NCI-H2196 treated with DMSO at 0.1 percent for 48 hours (cell line): ENCODE results near the gene RHO.
A peak's percentile ranks its signal among the peaks of the same experiment; 100 is the strongest.

Source experiments
- DNase-seq: peaks from one replicate; lab custom pipeline; 2025; ENCODE audit not compliant: unreplicated experiment; lab: John Stamatoyannopoulos, UW

Gene RHO

DNA sequence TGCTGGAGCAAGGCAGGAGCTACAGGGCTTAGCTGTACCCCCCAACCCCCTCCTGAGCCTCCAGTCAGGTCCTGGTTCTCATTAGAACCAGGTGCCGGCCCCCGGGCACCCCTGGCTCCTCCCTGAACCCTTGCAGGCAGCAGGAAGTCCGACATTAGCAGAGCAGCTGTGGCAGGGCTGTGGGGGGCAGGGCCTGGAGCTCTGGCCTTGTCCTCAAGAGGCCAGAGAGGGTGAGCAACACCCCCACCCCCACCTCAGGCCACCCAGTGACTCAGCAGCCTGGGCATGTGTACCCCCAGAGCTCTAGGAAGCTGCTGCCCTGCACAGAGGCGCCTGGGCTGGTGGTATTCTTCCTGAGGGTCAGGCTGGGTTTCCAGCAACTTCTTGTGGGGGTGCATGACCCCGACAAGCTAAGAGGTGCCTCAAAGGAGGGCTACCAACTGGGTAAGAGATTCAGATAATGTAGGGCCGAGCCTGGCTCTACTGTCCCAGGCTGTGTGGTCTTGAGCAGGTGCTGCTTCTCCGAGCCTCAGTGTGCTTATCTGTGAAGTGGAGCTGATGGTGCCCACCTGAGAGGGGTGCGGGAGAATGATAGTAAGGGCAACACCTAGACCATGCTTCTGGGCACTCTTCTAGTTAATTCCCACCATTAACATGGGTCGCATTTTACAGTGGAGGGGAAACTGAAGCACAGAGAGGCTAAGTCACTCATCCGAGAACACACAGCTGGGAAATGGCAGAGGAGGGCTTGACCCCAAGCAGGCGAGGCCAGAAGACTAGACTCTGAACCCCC, 30.5 kb downstream of the RHO start:
- DNase-seq = peak; percentile 33

DNA sequence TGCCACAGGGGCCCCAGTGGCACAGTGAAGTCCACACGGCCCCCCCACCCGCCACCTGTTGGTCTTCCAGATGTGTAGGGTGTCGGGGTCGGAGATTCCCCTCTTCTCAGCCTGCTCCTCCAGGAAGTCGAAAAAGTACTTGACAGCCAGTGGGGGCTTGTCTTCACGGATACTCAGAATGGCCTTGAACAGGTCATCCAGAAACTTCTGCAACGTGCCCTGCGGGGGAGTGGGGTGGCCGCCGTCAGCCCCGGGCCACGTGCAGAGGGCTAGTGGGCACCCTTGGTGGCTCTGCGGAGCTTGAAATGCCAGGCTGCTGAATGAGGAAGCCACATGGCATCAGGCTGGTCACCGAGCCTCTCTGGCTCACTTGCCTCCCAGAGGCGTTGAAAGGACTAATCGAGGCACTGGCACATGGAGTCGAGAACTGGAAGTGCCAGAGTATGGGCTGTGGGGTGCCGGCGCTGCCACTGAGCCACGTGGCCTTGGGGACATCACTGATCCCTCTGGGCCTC, 31.2 kb downstream of the RHO start:
- no peak for DNase-seq

DNA sequence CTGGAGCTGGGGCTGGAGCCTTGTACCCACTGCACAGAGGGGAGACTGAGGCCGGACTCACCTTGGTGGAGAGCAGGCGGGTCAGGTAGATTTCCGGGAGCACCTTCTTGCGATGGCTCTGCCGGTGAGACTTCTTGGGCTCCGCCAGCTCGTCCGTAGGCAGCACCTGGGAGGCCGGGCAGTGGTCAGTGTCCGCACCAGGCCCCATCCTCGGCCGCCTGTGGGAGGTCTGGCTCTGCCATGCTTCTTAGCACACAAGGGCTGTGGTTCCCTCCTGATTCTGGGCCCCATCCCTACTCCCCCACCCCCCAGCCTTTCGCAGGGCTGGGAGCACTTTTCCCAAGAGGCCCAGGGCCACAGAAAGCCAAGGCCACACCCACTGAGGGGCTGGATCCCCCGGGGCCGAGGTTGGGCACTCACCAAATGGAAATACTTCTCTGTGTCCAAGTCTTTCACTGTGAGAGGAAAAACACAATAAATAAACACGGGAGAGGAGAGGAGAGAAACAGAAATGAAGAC, 31.9 kb downstream of the RHO start:
- DNase-seq = no peak

DNA sequence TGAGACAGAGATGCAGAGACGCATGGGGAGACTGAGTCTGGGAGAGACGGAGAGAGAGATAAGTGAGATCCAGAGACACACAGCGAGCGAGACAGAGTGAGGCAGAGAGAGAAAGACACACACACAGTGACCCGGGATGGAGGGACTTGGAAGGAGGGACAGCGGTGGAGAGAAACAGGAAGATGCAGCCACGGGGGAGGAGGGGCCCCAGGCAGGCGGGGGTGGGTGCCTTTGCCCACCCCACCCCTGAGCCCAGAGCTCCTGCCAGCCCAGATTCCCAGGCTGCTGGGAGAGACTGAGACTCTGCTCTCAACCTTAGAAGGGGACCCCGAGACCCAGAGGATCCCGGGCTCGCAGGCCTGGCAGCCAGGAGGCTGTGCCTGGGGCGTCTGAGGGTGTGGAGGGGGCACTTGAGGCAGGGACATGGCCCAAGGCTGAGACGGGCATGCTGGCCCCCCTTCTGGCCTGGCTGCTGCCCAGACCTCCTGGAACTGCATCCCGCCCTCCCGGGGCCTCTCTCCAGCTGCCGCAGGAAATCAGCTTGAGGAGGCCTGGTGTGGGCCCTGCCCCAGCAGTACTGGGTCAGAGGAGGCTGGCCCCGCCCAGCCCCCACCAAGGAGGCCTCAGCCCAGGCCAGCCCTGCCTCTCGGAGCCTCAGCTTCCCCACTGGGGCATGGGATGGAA, 32.6 kb downstream of the RHO start:
- DNase-seq = peak; percentile 44

DNA sequence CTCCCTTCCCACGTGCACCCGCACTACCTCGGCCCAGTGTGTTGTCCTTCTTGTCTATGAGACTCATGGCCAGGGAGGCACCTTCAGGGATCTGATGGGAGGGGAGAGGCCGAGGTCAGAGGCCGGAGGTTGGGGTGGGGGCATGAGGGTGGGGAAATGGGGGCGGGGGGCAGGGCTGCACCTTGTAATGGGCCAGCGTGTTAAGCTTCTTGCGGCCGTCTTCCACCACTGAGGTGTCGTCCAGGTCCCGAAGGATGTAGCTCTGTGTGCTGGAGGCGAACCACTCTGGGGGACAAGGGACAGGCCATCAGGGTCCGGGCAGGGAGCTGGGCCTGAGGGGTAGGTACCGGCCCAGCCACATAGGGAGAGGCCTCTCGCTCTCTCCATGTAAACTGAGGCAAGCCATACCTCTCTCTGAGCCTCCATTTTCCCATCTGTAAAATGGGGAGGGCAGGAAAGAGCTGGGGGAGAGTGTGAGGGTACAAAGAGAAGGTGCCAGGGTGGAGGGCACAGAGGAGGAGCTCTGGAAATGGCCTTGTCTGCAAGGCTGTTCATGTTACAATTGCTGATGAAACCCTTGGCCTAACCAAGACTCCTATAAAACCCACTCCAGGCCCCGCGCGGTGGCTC, 33.3 kb downstream of the RHO start:
- no peak for DNase-seq

DNA sequence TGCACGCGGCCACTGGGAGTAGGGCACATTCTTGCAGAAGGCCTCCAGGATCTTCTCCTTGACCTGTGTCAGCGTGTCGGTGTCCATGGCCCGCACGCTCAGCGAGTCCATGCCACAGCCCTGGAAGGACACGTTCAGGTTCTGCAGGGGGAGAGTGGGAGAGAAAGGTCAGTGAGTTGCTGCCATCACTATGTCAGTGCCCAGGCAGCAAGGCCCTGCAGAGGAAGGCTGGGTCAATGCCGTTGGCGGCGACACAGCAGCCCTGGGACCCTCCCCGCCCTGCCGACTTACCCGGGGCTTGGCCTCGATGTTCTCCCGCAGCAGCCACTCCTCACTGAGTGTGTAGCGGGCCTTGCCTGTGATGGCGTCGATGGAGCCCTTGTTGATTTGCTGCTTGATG, 34.4 kb downstream of the RHO start:
- no peak for DNase-seq

DNA sequence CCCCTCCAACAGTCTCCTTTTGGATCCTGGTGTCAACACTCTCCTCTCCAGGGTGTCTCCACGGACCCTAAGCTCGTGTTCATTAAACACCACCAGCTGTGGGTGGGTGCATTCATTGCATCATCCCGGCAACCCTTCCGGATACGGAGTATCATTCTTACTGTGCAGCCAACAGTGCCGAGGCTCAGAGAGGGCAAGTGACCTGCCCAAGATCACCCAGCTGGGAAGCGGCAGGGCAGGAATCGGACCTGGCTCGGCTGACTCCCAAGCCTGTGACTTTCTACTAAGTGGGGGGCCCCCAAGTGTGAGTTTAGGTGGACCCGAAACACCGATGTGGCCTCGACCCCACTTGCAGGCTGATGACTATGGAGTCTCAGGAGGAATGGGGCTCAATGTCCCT, 34.9 kb downstream of the RHO start:
- no peak for DNase-seq

DNA sequence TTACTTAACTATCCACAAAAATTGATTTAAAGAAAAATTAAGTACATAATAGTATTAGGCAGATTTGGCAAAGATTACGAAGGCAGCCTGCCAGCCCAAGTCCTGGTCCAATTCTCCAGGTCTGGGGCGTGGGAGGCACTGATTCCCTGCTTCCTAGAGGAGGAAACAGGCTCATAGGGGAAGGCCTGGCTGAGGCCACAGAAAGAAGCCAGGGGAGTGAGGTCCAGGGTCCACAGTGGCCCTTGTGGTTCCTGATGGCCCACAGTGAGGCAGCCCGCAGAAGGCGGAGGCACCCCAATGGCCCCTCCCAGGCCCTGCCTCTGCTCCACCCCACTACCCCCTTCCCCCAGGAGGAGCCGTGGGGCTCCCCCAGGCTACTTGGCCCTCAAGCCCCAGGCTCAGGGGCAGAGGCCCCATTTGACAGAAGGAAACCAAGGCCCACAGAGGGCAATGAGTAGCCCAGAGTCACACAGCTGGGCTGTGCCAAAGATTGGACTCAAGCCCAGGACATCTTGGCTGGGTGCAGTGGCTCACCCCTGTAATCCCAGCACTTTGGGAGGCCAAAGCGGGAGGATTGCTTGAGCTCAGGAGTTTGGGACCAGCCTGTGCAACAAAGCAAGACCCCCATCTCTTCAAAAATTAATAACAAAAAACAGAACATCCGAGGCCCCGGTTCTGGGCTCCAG, 35.6 kb downstream of the RHO start:
- DNase-seq = no peak

DNA sequence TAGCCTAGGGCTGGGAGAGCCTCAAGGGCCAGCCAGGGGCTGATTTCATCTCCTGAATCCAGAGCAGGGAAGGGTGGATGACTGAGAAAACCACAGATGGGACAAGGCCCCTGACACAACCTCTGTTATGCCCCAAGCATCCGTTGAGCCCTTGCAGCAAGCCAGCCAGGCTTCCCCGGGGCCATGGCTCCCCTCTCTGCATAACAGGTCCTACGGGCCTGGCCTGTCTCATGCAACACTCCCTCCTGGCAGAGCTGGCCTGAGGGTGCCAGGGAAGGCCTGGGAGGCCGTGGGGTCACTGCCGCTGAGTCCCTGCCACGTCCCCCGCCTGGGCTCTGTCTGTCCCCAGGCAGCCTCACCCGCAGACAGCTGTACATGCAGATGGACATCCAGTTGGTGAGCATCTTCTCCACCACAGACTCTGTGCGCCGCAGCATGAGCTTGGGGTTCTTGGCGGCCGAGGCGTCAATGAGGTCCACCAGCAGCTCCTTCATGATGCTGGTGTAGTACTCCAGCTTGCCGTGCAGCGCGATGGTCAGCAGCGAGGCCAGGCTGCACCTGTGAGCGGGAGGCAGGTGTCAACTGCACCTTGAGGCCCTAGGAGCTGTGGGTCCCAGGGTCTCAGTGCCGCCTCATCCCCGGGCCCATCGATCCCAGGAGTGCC, 36.7 kb downstream of the RHO start:
- no peak for DNase-seq

DNA sequence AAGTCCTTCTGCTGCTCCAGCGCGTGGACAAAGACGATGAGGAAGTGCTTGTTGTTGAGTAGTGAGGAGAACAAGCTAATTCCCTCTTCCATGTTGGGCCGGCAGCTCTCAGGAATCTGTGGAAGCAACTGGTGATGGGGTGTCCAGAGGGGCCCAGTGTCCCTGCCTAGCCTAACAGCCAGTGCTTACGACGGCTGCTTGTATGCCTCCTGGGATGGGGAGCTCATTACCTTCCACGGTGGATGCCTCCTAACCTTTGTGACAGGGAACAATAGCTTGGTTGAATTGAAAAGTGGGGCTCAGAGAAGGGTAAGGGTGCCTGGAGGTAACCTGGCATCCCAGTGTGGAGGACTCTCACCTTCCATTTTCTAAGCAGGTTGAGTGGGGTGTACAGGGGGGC, 37.5 kb downstream of the RHO start:
- no peak for DNase-seq

DNA sequence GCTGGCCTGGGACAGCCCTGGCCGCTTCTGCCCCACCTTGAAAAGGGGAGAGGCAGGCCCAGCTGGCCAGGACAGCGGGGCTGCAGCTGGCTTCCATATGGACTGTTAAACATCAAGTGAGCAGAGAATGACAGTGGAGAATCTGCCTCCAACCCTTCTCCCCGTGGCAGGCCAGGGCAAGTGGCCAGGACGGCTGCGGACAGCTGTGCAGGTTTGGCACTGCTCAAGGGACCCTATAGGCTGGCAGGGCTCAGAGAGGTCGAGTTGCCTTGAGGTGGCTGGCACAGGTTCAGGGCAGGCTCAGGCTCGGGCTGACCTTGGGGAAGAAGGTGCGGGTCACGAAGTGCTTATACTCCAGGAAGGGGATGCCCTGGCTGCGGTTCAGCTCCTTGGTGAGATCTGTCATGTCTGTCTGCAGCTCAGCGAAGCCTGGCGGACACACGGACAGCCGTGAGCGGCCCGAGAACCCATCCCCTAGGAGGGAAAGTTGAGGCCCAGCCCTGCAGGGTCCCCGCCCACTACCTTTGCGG, 38.8 kb downstream of the RHO start:
- no peak for DNase-seq

DNA sequence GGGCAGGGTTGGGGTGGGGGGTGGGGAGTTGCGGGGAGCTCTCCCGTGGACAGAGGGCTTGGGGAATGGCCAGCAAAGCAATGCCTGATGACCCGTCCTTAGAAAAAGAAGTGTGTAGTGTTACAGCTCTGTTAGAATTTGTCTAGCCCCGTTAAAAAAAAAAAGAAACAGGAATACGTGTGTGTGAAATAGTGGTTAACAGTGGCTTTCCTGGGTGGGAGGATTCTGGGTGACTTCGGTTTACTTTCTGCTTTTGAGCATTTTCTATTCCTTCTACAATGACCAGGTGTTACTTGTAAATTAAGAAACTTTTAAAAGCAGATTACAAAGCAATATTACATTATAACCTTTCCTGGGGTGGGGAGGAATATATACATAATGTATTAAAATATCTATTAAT, 39.5 kb downstream of the RHO start:
- no peak for DNase-seq

DNA sequence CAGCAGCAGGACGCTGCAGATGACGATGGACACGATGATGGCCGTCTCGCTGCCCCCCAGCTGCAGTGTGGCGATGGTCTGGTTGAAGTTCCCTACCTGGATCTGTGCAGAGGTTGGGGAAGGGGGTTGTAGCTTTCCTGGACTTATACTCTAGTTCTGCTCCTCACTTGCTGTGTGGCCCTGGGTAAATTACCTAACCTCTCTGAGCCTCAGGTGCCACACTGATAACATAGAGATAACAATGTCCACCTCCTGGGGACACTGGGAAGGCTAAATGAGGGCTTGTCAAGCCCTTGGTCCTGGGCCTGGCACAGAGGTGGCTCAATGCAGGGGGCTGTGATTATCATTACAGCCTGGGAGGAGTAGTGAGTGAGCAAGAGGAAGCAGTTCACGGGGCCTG, 41.4 kb downstream of the RHO start:
- no peak for DNase-seq

DNA sequence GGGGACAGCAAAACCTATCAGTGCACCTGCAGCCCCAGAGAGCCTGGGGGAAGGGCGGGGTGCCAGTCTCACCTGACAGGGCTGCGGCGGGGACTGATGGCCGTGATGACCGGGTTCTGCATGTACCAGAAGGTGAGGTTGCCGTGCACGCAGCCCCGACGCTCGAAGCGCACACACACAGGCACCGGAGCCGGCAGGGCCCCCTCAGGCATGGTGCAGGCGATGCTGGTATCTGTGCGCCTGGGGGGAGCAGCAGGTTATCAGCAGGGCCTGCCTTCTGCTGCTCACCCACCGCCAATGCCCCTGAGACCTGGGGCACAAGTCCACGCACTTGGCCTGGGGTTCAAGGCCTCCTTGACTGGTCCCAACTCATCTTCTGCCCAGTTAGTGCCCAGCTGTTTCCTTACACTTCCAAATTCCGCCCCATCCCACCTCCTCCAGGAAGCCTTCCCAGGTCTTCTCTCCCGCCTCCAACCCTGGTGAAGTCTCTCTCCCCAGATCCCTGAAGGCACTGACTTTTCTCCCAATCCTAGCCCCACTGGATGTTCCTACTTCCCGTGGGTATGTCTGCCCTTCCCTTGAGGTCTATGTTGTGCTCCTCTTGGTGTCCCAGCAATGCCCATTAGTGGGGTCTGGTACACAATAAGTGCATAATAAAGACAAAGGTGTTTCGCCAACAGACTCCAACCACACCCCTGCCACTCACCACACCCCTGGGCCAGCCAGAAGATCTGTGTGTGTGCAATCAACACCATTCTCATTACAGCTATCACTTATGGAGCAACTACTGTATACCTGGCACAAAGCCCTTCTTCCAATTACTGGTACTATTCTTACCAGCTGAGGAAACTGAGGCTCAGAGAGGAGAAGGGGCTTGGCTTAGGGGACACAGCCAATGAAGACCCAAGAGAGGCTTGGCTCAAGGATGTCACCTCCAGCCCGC, 43.4 kb downstream of the RHO start:
- DNase-seq = no peak

DNA sequence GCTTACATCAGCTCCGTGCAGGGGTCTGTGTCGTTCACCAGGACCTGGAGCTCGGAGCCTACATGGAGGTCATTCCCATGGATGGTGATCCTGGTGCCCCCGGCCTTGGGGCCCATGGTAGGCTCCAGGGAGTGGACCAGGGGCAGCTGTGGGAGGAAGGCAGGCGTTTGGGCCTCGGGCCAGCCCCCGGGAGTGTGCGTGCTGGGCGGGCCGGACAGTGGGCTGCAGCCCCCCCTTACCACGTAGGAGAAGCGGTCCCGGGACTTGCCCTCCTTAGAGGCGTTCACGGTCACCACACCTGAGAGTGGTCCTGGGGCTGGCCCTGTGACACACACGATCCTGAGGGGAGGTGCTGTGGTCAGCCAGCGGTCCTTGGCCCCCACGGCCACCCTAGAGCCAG, 44.2 kb downstream of the RHO start:
- DNase-seq = no peak

DNA sequence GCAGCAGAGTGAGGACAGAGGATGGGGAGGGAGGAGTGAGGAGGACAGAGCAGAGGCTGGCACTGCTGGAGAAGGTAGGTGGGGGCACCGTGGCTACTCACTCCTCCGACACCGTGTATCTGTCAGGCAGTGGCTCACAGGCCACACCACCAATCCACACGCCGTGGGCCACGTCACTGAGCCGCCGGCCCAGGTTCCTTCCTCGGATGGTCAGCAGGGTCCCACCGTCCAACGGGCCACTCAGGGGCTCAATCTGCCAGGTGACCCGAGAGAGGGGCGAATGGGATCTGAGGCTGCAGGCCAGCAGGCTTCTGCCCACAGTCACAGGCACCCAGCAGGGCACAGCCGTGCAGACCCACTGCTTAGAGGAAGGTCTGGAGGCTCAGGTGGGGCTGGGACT, 45.1 kb downstream of the RHO start:
- DNase-seq = no peak

DNA sequence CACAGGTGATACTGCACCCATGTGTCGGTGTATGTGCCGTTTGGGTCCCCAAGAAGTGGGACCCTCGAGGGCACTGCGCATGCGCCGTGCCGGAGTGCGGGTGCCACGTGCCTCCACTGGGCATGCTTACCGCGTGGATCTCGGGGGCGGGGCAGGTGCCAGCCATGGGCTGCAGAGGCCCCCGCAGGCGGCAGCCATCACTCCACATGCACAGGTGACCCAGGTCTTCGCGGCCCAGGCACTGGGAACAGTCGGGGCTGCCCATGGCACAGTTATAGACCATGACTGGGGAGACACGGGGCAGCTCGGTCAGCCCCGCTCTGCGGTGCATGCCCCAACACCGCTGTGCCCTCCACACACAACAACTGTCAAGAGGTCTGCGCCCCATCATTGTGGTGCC, 45.8 kb downstream of the RHO start:
- no peak for DNase-seq

DNA sequence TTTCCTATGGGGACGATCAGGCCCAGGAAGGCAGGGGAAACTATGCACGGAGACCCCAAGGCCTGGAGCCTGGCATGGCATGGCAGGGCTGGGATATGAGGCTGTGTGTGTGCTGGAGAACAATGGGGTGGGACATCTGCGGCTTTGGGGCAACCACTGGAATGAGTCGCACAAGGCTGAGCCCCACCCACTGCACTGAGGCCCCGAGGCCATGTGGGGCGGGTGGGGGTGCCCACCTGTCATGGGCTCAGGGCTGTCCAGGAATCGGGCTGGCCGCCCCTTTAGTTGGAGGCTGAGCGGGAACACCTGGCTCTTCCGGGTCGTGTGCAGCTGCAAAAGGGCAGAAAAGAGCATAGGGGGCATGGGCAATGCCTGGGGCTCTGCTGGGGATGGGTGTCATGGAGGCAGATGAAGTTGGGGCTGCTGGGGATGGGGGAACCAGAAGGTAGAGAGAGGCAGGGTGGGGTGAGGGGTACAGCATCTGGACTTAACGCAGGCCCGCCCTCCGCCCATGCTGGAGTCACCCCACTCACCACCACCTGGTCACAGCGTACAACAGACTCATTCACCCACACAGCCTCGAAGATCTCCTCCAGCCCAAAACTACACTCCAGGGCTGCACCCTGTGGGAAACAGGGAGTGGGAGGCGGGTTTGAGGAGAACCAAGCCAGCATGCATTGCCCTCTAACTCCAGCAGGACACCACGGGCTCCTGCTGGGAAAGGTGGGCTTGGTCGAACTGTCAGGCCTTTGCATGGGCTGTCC, 47.0 kb downstream of the RHO start:
- DNase-seq = no peak

DNA sequence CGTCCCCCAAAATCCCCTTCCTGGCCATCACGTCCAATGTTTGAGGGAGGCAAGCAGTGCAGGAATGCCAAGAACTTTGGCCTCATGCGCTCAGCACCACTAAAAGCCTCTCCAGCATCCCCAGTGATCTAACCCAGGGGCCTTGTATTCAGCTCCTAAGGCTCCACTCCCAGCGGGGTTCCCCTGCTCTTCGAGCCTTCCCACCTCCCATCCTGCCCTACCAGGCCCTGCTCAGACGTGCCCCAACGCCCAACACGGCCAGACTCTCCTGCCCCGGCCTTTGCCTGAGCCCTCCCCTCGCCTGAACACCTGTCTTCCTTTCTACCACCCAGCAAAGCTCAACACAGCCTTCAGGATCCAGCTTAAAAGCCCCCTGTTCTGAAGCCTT, 47.6 kb downstream of the RHO start:
- no peak for DNase-seq
